WTC11 (cell line): Measurements from ENCODE around the gene NLRP1. TPM values are rescaled to one million over a fixed set of nuclear protein-coding genes. Genes with fewer than 3 reads are reported as not detected.

Source experiments
- ATAC-seq: fragments of 200-7000 bp; cut with Tn5 transposase; 2 replicates; pipeline ENCODE4 v1.10.0; 2021; ENCODE audit warnings: mild to moderate bottlenecking, moderate library complexity
- CTCF ChIA-PET: fragments of 300-600 bp; sonication (Branson Sonifier 250); formaldehyde crosslinking; loops from one replicate; lab custom pipeline; 2021; ENCODE audit warnings: antibody characterized with exemption; lab: Charles Lee
- POLR2A ChIA-PET: fragments of 350-600 bp; sonication (Branson Sonifier 250); formaldehyde crosslinking; loops from one replicate; lab custom pipeline; 2021; ENCODE audit warnings: antibody characterized with exemption; lab: Charles Lee
- DNase-seq: peaks from one replicate; pipeline ENCODE4 v3.0.0; 2021; ENCODE audit warnings: low spot score
- H3K27ac Mint-ChIP-seq: 2 replicates; pipeline ENCODE4 v1.8.0; 2021; ENCODE audit warnings: mixed read lengths
- H3K27me3 Mint-ChIP-seq: 2 replicates; pipeline ENCODE4 v1.8.0; 2021; ENCODE audit warnings: low read depth, mild to moderate bottlenecking, moderate library complexity, mixed read lengths
- H3K36me3 Mint-ChIP-seq: 2 replicates; pipeline ENCODE4 v1.8.0; 2021; ENCODE audit warnings: mixed read lengths
- H3K4me1 Mint-ChIP-seq: 2 replicates; pipeline ENCODE4 v1.8.0; 2022; ENCODE audit warnings: mixed read lengths
- H3K4me3 Mint-ChIP-seq: 2 replicates; pipeline ENCODE4 v1.8.0; 2021; ENCODE audit warnings: mild to moderate bottlenecking, moderate library complexity, mixed read lengths
- H3K9me3 Mint-ChIP-seq: 2 replicates; pipeline ENCODE4 v1.8.0; 2021; ENCODE audit warnings: mixed read lengths
- CREM ChIP-seq: sonication (generic); formaldehyde crosslinking; IDR thresholded peaks from 2 replicates; pipeline ENCODE4 v1.8.1; 2022; ENCODE audit warnings: mild to moderate bottlenecking, missing genetic modification reagents, moderate library complexity
- ETV6 ChIP-seq: sonication (generic); formaldehyde crosslinking; IDR thresholded peaks from 2 replicates; pipeline ENCODE4 v1.8.1; 2022; ENCODE audit warnings: mild to moderate bottlenecking, missing genetic modification reagents
- FOXP1 ChIP-seq: sonication (generic); formaldehyde crosslinking; IDR thresholded peaks from 2 replicates; pipeline ENCODE4 v1.8.0; 2022; ENCODE audit warnings: missing genetic modification reagents, mild to moderate bottlenecking, moderate library complexity, borderline replicate concordance
- NR3C1 ChIP-seq: sonication (generic); formaldehyde crosslinking; conservative IDR thresholded peaks from 2 replicates; pipeline ENCODE4 v1.8.1; 2023; ENCODE audit warnings: low read depth, mild to moderate bottlenecking, missing genetic modification reagents
- OVOL2 ChIP-seq: fragments of 250-450 bp; sonication (Bioruptor Pico); IDR thresholded peaks from 2 replicates; pipeline ENCODE4 v1.9.0; 2021; ENCODE audit warnings: mild to moderate bottlenecking, borderline replicate concordance
- ZNF263 ChIP-seq: sonication (generic); formaldehyde crosslinking; IDR thresholded peaks from 2 replicates; pipeline ENCODE4 v1.8.1; 2022; ENCODE audit warnings: low read depth, mild to moderate bottlenecking, moderate library complexity, missing genetic modification reagents
- total RNA-seq: library from RNA; stranded (reverse); gene quantifications from 3 replicates; pipeline ENCODE4 v1.2.3, GENCODE V29; 2021
- TF ChIP-seq, protein P1 (sequence below): sonication (generic); formaldehyde crosslinking; IDR thresholded peaks from 2 replicates; pipeline ENCODE4 v1.8.1; 2022; ENCODE audit warnings: low read depth, mild to moderate bottlenecking, moderate library complexity, missing genetic modification reagents, borderline replicate concordance
- TF ChIP-seq, protein P2 (sequence below): sonication (generic); formaldehyde crosslinking; IDR thresholded peaks from 2 replicates; pipeline ENCODE4 v1.8.1; 2022; ENCODE audit warnings: mild to moderate bottlenecking, moderate library complexity, missing genetic modification reagents
- TF ChIP-seq, protein P3 (sequence below): sonication (generic); formaldehyde crosslinking; conservative IDR thresholded peaks from 2 replicates; pipeline ENCODE4 v1.8.1; 2023; ENCODE audit warnings: mild to moderate bottlenecking, low read depth, missing genetic modification reagents, moderate library complexity
- TF ChIP-seq, protein P4 (sequence below): sonication (generic); formaldehyde crosslinking; IDR thresholded peaks from 2 replicates; pipeline ENCODE4 v1.8.1; 2022; ENCODE audit warnings: low read depth, missing genetic modification reagents, borderline replicate concordance
- TF ChIP-seq, protein P5 (sequence below): fragments of 250-450 bp; sonication (Bioruptor Pico); IDR thresholded peaks from 2 replicates; pipeline ENCODE4 v1.9.0; 2021; ENCODE audit warnings: mild to moderate bottlenecking
- TF ChIP-seq, protein P6 (sequence below): sonication (generic); formaldehyde crosslinking; conservative IDR thresholded peaks from 2 replicates; pipeline ENCODE4 v1.8.1; 2022; ENCODE audit warnings: mild to moderate bottlenecking, missing genetic modification reagents

The NLRP1 gene
- total RNA-seq, 1 experiment from 2014 or later: 17.6 TPM

DNA sequence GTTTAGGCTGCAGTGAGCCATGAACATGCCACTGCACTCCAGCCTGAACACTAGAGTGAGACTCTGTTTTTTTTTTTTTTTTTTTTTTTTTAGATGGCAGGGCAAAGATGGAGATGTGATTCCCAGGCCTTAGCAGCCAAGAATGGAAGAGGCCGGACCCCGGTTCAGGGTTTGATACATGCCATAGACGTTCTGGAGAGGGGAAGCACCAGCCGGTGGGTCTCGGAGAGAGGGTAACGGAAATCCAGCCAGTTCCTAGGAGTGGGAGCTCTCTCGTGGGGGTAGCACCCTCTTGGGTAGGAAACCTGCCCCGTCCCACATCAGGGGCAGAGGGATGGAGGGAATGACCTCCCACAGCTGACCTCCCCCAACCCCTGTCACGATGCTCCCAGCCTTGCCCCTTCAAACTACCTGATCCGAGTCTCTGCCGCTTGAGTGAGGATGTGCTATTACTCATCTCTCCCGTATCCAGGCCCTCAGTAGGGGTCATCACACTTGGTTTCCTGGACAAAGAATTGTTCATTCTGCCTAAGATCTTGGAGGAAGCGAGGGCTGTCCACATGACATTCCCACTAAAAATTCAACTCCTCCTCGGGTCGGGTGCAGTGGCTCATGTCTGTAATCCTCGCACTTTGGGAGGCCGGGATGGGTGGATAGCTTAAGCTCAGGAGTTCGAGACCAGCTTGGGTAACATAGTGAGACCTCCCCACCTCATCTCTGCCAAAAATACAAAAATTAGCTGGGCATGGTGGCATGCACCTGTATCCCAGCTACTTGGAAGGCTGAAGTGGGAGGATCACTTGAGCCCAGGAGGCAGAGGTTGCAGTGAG, 50.6 kb downstream of the NLRP1 start (continued):
- TF ChIP-seq, protein P1, sequence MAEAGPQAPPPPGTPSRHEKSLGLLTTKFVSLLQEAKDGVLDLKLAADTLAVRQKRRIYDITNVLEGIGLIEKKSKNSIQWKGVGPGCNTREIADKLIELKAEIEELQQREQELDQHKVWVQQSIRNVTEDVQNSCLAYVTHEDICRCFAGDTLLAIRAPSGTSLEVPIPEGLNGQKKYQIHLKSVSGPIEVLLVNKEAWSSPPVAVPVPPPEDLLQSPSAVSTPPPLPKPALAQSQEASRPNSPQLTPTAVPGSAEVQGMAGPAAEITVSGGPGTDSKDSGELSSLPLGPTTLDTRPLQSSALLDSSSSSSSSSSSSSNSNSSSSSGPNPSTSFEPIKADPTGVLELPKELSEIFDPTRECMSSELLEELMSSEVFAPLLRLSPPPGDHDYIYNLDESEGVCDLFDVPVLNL (CRISPR knock-in tag): no peak
- TF ChIP-seq OVOL2 (CRISPR knock-in tag) (no peak), ZNF263 (CRISPR knock-in tag) (no peak), ETV6 (no peak)
- TF ChIP-seq, protein P2, sequence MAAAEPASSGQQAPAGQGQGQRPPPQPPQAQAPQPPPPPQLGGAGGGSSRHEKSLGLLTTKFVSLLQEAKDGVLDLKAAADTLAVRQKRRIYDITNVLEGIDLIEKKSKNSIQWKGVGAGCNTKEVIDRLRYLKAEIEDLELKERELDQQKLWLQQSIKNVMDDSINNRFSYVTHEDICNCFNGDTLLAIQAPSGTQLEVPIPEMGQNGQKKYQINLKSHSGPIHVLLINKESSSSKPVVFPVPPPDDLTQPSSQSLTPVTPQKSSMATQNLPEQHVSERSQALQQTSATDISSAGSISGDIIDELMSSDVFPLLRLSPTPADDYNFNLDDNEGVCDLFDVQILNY (CRISPR knock-in tag): no peak

DNA sequence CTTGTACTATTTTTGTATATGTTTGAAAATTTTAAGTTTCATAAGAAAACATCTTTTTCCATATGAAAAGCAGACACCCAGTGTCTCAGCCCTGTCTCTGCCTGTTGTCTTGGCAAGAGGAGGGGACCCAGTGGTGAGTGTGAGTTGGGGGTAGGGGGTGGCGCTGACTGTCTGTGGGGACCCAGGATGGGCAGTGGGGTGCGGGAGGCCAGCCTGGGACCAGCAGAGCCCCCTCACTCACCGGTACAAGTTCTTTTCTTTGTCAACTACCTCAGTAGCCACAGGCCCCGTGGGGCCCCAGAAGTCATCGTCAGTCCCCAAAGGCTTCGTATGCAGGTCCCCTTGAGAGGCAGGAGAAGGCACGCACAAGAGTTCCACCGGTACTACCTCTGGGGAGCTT, 51.7 kb downstream of the NLRP1 start:
- H3K9me3 Mint-ChIP-seq: no peaks in the 10 kb centered on the region

DNA sequence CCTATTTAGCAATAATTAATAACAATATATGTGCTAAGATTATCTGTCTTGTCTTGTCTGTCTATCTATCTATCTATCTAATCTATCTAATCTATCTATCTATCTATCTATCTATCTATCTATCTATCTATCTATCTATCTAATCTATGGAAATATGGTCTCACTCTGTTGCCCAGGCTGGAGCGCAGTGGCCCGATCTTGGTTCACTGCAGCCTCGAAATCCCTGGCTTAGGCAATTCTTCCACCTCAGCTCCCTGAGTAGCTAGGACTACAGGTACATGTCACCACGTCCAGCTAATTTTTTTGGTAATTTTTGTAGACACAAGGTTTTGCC, 53.3 kb downstream of the NLRP1 start:
- no peak for ATAC-seq
- no peak for DNase-seq
- Mint-ChIP-seq H3K4me1 (no peaks in the 10 kb centered on the region), H3K36me3 (no peaks in the 10 kb centered on the region), H3K4me3 (no peak overlapping the region), H3K9me3 (no peaks in the 10 kb centered on the region), H3K27me3 (no peaks in the 10 kb centered on the region; the same call in 1 of the 2 replicates), H3K27ac (no peak overlapping the region)
- TF ChIP-seq, protein P3, sequence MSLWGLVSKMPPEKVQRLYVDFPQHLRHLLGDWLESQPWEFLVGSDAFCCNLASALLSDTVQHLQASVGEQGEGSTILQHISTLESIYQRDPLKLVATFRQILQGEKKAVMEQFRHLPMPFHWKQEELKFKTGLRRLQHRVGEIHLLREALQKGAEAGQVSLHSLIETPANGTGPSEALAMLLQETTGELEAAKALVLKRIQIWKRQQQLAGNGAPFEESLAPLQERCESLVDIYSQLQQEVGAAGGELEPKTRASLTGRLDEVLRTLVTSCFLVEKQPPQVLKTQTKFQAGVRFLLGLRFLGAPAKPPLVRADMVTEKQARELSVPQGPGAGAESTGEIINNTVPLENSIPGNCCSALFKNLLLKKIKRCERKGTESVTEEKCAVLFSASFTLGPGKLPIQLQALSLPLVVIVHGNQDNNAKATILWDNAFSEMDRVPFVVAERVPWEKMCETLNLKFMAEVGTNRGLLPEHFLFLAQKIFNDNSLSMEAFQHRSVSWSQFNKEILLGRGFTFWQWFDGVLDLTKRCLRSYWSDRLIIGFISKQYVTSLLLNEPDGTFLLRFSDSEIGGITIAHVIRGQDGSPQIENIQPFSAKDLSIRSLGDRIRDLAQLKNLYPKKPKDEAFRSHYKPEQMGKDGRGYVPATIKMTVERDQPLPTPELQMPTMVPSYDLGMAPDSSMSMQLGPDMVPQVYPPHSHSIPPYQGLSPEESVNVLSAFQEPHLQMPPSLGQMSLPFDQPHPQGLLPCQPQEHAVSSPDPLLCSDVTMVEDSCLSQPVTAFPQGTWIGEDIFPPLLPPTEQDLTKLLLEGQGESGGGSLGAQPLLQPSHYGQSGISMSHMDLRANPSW (CRISPR knock-in tag): no peak
- TF ChIP-seq FOXP1 (CRISPR knock-in tag): no peak
- ChIA-PET CTCF (no interaction called here), POLR2A (no interaction called here)

More for the DNA sequence above, 51.7 kb downstream of the NLRP1 start:
- no peak overlapping the region for H3K27ac Mint-ChIP-seq
- no peaks in the 10 kb centered on the region for H3K4me1 Mint-ChIP-seq
- no peak overlapping the region for H3K4me3 Mint-ChIP-seq
- POLR2A ChIA-PET: no interaction called here
- no peak for ATAC-seq
- TF ChIP-seq, protein P1 (CRISPR knock-in tag): no peak
- TF ChIP-seq, protein P4, sequence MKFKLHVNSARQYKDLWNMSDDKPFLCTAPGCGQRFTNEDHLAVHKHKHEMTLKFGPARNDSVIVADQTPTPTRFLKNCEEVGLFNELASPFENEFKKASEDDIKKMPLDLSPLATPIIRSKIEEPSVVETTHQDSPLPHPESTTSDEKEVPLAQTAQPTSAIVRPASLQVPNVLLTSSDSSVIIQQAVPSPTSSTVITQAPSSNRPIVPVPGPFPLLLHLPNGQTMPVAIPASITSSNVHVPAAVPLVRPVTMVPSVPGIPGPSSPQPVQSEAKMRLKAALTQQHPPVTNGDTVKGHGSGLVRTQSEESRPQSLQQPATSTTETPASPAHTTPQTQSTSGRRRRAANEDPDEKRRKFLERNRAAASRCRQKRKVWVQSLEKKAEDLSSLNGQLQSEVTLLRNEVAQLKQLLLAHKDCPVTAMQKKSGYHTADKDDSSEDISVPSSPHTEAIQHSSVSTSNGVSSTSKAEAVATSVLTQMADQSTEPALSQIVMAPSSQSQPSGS (CRISPR knock-in tag): no peak
- TF ChIP-seq CREM (CRISPR knock-in tag): no peak
- TF ChIP-seq, protein P5, sequence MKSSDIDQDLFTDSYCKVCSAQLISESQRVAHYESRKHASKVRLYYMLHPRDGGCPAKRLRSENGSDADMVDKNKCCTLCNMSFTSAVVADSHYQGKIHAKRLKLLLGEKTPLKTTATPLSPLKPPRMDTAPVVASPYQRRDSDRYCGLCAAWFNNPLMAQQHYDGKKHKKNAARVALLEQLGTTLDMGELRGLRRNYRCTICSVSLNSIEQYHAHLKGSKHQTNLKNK (CRISPR knock-in tag): no peak
- TF ChIP-seq, protein P6, sequence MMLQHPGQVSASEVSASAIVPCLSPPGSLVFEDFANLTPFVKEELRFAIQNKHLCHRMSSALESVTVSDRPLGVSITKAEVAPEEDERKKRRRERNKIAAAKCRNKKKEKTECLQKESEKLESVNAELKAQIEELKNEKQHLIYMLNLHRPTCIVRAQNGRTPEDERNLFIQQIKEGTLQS (CRISPR knock-in tag): no peak
- no peak for TF ChIP-seq NR3C1 (CRISPR knock-in tag)
- TF ChIP-seq, all 79 proteins: peak for 0
- DNase-seq: no peak
- Mint-ChIP-seq H3K27me3 (no peaks in the 10 kb centered on the region; the same call in 1 of the 2 replicates), H3K36me3 (no peaks in the 10 kb centered on the region)
- CTCF ChIA-PET: interaction anchor here (1.8 kb wide), 1 partner anchor 10 kb away, joined by 6 read pairs; no protein-coding TSS in a partner anchor
